ENCODE measurements around the gene CATSPERB.

DNA sequence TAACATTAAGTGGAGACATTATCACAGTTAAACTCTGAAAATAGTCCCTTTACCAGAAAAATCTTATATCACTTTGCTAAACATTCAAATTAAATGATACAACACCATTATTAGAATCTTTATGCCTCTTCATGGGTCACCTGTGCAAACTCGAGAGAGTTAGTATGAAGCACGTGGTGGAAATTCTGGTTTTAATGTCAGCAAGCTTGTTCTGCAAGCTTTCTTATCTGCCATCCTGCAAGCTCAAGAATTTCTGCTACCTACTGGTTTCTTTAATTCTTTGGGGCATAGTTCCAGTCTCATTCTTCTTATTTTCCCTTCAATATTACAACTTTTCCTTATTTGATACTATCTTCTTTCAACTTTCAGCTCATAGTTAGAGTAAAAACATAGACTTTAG is 868 bp downstream of the CATSPERB start:
- TF ChIP-seq, protein P1, sequence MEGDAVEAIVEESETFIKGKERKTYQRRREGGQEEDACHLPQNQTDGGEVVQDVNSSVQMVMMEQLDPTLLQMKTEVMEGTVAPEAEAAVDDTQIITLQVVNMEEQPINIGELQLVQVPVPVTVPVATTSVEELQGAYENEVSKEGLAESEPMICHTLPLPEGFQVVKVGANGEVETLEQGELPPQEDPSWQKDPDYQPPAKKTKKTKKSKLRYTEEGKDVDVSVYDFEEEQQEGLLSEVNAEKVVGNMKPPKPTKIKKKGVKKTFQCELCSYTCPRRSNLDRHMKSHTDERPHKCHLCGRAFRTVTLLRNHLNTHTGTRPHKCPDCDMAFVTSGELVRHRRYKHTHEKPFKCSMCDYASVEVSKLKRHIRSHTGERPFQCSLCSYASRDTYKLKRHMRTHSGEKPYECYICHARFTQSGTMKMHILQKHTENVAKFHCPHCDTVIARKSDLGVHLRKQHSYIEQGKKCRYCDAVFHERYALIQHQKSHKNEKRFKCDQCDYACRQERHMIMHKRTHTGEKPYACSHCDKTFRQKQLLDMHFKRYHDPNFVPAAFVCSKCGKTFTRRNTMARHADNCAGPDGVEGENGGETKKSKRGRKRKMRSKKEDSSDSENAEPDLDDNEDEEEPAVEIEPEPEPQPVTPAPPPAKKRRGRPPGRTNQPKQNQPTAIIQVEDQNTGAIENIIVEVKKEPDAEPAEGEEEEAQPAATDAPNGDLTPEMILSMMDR (IDR thresholded peaks at IDR 0.05), result no peak
- no peak for TF ChIP-seq POLR2A (IDR thresholded peaks at IDR 0.05)
